ENCODE results near the gene LIF.
"Not testable (repeated sequence)": the region's sequence is repeated elsewhere in the genome, so short reads cannot be mapped to it uniquely, and the experiment has no call there.

LIF gene

DNA sequence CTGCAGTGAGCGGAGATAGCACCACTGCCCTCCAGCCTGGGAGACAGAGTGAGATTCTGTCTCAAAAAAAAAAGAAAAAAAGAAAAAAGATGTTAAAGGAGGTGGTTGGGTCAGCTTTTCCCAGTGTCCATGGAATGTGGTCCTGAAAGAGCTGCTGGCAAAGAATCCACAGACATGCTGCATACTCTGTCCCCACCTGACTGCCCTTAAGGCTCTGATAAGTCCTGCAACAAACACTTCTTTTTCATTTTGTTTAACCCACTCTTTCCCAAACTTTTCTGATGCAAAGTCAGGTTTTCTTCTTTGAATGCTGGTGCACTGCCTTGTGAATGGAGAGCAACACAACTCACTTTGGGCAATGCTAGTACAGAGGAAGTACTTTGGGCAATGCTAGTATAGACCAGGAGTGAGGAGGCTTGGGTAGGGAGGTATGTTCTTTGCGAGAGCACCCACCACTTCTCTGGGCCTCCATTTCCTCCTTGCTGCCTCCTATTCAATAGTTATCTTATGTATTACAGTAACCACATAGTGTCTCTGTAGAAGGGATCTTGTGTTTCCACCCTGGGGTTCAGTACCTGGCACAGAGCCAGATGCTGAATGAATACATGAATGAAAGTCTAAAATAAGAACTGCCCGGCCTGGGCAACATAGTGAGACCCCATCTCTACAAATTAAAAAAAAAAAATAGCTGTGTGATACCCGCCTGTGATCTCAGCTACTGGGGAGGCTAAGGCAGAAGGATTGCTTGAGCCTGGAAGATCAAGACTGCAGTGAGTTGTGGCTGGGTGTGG, 18.9 kb downstream of the LIF start:
- no peak for DNase-seq (ENCODE audit: low read depth in 3 of 3, low spot score in 1 of 3)

DNA sequence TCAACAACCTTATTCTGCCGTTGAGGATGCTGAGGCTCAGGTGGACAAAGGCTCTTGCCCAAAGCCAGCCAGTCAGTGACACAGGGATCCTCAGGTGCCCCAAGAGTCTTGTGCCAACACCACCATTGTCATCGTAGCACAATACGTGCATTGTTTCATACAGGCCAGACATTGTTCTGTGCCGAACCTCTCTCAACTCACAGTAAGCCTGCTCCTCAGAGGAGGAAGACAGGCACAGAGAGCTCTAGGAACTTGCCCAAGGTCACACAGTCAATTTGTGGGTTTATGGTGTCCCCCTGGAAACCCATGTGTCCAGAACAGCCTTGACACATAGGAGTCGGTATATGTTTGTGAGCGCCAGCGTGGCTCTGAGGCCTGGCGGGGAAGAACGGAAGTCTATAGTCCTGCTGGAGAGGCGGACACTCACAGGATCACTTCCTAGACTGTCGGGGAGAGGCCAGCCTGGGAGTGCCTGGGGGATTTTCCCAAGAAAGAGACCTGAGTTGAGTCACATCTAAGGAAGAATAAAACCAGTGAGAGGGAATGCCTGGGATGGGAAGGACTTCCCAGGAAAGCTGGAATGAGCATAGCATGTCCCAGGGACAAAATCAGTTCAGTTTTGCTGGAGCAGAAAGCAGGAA, 20.2 kb downstream of the LIF start:
- DNase-seq (ENCODE audit: low read depth in 3 of 3, low spot score in 1 of 3), result no peak

DNA sequence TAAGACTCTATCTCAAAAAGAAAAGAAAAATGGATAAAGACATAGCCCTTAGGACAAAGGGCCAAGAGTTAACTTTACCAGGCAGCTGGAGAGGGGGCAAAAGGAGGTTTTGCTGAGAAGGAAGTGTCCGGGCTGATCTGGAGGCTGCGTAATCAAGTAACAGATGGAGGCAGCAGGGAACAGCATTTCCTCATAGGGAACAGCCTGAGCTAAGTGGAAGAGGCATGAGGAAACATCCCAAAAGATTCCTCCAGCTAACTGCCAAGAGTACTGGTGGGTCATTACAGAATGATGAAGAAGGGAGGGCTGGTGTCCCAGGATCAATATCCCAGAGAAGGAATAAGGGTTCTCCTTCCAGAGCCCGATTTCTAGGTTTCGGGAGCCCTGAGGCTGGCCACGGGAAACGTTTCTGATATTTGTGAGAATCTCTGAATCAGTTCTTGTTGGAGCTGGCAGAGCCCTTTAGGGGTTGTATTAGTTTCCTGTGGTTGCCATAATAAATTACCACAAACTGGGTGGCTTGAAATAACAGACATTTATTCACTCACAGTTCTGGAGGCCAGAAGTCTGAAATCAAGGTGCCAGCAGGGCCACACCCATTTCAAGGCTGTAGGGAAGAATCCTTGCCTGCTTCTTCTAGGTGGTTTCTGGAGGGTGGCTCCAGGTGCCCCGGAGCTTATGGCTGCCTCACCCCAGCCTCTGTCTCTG, 21.2 kb downstream of the LIF start:
- DNase-seq (ENCODE audit: low read depth in 3 of 3, low spot score in 1 of 3), result no peak

DNA sequence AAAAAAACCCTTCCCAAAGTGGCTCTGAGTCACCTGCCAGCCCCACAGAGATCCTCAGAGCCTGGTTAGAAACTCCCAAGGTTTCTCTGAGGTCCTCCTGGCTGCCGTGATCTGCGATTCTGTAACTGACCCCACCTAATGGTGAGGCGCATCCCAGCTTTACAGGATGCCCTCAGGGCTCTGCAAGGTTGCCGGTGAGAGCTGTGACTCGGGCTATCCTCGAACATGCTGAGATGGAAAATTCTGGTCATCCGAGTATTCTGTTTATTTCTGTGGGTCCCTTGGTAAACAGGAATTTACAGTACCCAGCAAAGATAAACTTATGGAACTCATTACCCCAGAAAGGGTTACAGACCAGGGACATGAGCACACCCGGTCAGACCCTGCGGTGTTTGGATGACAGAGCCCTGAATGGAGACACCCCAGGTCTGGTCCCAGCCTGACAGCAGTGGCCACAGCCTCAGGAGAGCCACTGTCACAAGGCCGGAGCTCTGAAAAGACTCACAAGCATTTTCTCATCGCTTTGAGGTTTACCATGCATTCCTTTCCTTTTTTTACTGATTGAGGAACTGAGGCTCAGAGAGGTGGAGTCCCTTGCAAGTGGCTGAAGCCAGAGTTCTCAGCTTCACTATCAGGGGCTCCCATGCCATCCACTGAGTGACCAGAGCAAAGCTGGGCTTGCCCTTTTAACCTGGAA, 22.2 kb downstream of the LIF start:
- DNase-seq (ENCODE audit: low read depth in 3 of 3, low spot score in 1 of 3), result no peak

DNA sequence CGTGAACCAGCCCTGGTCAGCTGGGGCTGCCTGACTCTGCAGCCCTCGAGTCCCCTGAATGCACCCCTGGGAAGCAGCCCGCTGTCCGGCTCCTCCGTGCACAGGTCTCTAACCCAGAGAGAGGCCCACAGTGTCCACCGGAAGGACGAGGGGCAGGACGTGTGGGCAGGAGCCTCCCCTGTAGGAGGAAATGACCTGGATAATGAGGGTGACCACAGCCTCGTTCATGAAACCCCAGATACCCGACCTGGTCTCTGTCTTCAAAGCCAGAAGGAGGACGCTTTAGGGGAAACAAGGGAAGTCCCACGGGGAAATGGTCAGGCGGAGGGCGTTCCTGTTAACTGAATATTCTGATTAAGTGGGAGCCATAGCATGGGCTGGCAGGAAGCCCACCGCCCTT, 23.3 kb downstream of the LIF start:
- no peak for DNase-seq (ENCODE audit: low read depth in 3 of 3, low spot score in 1 of 3)

DNA sequence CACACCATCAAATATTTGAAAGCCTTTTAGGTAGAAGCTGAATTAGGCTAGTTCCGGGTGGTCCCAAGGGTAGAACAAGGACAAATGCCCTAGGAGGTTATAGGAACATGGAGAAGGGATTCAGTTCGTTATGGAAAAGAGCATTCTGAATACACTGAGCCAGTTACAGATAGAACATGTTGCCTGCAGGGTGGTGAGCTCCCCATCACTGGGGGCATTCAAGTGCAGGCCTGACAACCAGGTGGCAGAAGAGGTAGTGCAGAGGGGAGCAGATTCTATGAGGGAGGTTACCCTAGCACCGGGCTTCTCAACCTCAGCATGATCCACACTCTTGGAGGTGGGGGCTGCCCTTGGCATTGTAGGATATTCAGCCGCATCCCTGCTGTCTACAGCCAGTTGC, 24.2 kb downstream of the LIF start:
- DNase-seq (ENCODE audit: low read depth in 3 of 3, low spot score in 1 of 3), result no peak

DNA sequence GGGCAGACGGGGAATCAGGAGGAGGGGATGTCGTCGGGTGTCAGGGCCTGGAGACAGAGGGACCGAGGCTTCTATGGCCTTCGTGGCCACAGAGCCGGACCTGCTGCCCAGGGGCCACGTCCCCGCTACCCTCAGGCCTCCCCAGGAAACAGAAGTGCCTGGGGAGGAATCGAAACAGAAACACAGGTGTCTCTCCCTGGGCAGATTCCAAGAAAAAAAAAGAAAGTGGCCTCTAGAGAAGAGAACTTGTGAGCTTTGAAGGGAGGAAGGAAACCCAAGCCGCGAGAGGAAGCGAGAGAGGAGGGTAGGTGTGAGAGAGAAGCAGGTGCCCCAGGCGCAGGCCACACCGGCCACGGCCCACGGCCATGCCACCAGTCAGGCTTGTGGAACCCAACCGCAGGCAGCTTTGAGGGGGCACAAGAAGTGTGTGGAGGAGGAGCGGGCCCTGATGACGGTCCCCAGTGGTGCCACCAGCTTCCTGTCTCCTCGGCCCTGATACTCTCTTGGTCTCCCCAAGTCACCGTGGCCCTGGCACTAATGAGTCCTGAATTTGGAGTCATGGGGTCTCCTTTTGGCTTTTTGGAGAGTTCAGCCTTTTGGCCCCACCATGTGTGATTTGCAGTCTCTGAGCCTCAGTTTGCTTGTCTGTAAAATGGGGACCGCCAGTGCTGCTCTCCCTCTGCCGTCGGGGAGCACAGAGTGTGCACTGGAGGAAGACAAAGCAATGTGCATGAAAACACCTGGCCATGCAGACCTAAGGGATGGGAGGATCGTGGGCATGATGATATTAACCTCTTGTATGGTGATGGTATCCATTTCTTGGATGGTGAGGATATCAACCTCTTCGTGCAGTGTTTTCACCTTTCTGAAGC, 25.2 kb downstream of the LIF start:
- DNase-seq (ENCODE audit: low read depth in 3 of 3, low spot score in 1 of 3), result peak in 1 of 3 donors; percentile 10

DNA sequence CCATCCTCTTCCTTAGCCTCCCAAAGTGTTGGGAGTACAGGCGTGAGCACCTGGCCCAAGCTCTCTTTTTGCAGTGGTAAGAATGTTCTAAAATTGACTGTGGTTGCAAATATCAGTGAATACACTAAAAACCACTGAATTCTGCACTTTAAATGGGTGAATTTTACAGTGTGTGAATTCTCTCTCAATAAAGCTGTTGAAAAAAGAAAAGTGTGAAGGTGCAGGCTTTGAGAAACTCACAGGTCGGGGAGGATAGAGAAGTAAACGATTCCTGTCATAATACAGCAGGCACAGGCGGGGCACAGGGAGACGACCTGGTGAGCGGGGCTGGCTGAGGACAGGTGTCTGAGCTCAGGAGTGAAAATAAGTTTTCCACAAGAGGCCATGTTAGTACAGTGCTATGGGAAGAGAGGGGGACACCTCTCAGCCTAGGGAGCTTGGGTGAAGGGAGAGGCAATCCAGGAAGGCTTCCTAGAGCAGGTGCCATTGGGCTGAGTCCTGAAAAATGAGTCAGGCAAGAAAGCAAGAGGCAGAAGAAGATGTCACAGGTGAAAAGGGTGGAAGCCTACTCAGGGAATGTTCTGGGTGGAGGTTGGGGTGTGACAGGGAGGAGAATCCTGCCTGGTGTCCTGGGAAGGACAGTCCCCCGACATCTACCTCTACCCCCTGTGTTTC, 26.1 kb downstream of the LIF start:
- DNase-seq (ENCODE audit: low read depth in 3 of 3, low spot score in 1 of 3), result no peak

DNA sequence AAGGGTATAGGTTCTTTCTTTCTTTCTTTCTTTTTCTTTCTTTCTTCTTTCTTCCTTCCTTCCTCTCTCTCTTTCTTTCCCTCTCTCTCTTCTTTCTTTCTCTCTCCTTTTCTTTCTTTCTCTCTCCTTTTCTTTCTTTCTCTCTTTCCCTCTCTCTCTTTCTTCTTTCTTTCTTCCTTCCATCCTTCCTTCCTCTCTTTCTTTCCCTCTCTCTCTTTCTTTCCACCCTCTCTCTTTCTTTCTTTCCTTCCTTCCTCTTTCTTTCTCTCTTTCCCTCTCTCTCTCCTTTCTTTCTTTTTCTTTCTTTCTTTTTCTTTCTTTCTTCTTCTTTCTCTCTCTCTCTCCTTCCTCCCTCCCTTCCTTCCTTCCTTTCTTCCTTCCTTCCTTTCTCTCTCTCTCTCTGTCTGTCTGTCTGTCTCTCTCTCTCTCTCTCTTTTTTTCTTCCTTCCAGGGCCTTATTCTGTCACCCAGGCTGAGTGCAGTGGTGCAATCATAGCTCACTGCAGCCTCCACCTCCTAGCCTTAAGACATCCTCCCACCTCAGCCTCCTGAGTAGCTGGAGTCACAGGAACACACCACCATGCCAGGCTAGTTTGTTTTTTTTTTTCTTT, 26.8 kb downstream of the LIF start:
- DNase-seq (ENCODE audit: low read depth in 3 of 3, low spot score in 1 of 3), result no peak

DNA sequence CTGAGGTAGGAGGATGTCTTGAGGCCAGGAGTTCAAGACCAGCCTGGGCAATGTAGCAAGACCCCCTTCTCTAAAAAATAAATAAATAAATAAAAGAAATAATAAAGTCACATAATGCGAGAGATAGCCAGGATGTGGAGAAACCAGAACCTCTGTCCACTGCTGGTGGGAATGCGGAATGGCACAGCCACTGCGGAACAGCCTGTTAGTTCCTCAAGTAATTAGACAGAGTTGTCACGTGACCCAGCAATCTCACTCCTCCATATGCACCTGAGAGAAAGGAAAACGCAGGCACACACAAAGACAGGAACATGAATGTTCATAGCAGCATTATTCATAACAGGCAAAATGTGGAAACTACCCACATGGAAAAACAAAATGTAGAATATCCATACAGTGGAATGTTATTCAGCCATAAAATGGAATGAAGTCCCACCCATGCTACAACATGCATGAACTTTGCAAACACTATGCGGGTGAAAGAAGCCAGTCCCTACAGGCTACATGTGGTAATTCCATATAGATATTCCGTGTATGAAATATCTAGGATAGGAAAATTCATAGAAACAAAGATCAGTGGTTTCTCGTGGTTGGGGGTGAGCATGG, 27.4 kb downstream of the LIF start:
- no peak for DNase-seq (ENCODE audit: low read depth in 3 of 3, low spot score in 1 of 3)

DNA sequence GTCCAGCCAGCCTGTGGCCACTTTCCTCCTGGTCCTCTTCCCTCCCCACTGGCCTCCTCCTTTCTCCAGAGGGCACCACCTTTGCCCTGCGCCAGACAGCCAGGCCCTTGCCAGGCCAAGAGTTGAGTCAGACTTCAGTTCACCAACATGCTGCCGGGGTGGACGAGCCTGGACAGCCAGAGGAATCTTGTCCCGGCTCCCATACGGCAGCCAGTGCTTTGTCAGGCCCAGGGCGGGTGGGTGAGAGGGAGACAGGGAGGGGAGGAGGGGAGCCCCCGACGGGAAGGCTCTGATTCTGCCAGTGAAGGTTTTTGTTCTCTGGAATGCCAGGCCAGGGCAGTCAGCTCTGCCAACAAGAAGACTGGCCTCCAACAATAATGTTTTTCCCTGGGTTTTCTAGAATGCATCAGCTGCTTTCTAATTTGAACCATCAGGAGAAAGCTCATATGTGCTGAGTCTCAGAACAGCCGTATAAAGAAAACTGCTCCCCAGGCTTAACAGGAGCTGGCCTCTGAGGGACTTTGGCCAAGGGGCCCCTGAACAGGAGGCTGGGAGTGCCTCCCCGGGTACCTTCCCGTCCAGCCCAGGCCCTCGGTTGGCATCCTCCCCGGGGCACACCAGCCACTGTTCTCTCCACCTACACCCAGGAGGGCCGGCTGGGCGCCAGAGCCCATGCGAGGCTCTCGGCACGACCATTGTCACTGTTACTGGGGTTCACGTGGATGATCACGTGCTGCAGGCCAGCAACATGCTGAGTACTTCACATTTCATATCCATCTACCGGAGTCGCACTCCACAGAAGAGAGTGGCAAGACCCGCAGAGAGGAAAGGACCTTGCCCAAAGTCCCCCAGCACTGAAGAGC, 28.6 kb downstream of the LIF start:
- DNase-seq (ENCODE audit: low read depth in 3 of 3, low spot score in 1 of 3), result no peak

DNA sequence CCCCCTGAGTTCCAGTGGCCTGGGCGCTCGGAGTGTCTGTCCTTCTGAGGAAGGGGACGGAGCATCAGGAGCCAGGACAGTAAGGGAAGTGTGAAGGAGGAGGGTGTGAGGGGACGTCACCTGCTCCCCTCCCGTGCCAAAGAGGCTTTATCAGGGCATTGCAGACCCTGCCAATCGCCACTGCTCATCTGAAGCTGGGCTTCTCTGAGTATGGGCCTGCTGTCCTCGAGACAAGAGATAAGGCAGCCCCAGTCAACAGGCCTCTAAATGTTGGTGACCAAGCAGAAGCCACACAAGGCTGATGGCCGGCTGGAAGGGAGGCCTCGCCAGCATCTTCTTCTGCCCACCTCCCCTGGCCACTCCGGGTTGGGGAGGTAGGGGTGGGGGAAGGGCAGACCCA, 29.8 kb downstream of the LIF start:
- no peak for DNase-seq (ENCODE audit: low read depth in 3 of 3, low spot score in 1 of 3)

DNA sequence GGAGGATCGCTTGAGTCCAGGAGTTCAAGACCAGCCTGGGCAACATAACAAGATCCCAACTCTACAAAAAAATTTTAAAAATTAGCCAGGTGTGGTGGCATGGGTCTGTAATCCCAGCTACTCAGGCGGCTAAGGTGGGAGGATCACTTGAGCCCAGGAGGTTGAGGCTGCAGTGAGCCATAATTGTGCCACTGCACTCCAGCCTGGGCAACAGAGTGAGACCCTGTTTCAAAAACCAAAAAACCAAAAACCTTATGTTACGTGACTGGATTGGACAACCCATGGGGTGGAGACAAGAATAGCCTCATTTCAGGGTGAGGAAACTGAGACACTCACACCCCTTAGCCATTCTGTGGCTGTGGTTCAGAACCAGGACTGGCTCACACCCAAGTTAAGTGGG, 30.3 kb downstream of the LIF start:
- DNase-seq (ENCODE audit: low read depth in 3 of 3, low spot score in 1 of 3), result not testable (repeated sequence)

DNA sequence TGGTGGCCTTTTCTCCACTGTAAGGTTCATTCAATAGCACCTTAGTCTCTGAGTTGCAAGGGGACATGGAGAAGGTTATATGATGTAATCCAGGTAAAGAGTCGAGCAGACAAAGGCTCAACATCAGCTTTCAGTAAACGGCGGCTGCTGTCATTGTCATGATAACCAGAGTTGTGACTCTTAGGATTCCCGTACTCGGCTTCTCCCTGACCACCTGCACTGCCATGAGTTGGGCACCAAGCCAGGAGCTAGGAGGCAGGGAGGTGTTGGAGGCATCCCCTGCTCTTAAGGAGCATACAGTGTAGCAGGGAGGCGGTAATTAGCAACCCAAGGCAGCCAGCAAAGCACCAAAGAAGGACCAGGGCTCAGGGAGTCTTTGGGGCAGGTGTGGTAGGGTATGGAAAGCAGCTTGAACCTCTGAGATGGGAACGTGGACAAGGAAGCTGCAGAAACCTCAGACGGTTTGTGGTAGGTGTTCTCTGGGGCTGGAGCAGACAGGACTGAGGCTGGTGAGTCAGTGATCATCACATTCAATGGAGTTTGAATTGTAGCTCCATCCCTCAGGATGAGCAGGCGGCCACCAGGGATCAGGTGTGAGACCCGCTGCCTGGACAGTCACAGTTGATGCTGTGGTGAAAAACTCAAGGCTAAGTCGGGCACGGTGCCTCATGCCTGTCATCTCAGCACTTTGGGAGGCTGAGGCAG, 31.7 kb downstream of the LIF start:
- DNase-seq (ENCODE audit: low read depth in 3 of 3, low spot score in 1 of 3), result no peak

DNA sequence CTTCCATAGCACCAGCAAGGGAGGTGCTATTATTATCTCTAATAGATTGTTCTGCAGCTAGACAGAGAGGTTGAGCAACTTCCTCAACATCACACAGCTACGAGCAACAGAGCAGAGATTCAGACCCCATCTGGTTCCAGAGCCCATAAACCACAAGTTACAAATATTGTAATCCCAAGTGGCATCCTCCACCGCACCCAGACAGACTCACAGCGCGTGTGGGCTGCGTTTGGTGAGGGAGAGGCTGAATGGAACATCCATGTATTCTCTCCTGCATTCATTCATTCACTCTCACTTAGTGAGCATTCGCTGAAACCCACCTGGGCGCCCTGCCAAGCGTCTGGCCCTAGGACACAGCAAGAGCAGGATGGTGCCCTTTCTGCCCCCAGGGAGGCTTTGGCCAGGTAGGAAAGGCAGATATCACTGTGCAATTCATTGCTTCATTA, 33.5 kb downstream of the LIF start:
- no peak for DNase-seq (ENCODE audit: low read depth in 3 of 3, low spot score in 1 of 3)

DNA sequence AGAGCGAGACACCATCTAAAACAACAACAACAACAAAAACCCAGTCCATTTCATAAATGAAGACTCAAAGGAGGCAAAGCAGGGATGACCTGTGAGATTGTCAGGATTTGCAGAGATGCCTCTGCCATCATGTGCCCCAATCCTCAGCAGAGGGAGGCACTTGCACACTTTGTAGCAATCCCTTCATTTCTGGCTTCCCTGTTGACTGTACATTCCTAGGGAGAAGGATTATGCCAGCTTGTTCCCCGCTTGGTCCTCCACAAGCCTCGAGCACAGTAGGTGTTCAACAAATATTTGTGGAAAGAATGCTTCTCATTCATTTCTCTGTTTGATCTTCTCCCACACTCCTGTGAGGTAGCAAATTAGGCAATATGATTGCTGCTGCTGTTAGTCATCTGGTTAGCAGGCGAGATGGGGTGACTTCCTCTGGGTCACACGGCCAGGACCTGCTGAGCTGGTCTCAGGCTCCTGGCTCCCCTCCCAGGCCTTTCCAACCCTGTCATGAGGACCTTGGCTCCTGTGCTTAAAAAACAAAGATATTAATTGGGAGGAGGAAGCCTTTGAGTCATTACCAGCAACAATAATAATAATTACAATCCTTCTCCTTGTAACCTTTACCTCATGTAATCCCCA, 34.1 kb downstream of the LIF start:
- no peak for DNase-seq (ENCODE audit: low read depth in 3 of 3, low spot score in 1 of 3)

DNA sequence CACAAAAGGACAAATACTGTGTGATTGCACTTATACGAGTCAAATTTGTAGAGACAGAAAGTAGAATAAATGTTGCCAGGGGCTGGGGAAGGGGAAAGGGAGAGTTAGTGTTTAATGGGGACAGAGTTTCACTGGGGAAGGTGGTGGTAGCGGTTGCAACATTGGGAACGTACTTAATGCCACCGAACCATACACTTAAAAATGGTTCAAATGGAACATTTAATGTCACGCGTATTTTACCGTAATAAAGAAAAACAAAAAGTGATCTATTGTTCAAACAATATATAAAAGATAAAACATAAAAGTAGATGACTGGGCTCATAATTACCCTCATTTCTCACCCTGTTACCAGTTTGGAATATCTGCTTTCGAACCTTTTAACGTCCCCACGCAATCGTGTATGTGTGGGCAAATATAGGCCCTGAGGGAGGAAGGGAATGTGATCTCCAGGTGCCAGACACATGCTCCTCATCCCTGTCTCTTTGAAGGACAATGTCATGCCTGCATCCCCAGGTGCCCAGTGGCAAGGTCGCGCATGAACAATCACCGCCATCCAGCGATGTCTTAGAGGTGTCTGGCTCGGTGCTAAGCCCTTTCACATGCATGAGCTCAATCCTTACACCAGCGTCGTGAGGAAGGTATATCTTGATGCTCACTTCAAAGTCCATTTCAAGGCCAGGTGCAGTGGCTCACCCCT, 35.3 kb downstream of the LIF start:
- no peak for DNase-seq (ENCODE audit: low read depth in 3 of 3, low spot score in 1 of 3)

All from stimulated activated CD4-positive, alpha-beta T cell treated with anti-CD3 and anti-CD28 coated beads, TNF-alpha, amount 100 ng/mL, for 1 hour (primary cell).